Activated CD4-positive, alpha-beta T cell treated with anti-CD3 and anti-CD28 coated beads for 24 hours (primary cell): Measurements from ENCODE around the gene JCHAIN.
A peak's percentile ranks its signal among the peaks of the same experiment; 100 is the strongest.
"Not testable (repeated sequence)": the region's sequence is repeated elsewhere in the genome, so short reads cannot be mapped to it uniquely, and the experiment has no call there.

ENCODE experiments used
- DNase-seq, 2 donors: peaks; one replicate each; pipeline ENCODE4 v3.0.0-alpha.2; 2020; ENCODE audit warnings: low read depth in 2 of 2

The JCHAIN gene

DNA sequence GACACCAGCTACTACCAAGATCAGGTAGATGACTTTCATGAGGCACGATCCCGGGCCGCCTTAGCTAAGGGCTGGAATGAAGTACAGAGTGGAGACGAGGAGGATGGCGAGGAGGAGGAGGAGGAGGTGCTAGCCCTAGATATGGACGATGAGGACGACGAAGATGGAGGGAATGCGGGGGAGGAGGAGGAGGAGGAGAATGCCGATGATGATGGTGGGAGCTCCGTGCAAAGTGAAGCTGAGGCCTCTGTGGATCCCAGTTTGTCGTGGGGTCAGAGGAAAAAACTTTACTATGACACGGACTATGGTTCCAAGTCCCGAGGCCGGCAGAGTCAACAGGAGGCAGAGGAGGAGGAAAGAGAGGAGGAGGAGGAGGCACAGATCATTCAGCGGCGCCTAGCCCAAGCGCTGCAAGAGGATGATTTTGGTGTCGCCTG is 22.5 kb upstream of the JCHAIN start:
- DNase-seq: no peak

DNA sequence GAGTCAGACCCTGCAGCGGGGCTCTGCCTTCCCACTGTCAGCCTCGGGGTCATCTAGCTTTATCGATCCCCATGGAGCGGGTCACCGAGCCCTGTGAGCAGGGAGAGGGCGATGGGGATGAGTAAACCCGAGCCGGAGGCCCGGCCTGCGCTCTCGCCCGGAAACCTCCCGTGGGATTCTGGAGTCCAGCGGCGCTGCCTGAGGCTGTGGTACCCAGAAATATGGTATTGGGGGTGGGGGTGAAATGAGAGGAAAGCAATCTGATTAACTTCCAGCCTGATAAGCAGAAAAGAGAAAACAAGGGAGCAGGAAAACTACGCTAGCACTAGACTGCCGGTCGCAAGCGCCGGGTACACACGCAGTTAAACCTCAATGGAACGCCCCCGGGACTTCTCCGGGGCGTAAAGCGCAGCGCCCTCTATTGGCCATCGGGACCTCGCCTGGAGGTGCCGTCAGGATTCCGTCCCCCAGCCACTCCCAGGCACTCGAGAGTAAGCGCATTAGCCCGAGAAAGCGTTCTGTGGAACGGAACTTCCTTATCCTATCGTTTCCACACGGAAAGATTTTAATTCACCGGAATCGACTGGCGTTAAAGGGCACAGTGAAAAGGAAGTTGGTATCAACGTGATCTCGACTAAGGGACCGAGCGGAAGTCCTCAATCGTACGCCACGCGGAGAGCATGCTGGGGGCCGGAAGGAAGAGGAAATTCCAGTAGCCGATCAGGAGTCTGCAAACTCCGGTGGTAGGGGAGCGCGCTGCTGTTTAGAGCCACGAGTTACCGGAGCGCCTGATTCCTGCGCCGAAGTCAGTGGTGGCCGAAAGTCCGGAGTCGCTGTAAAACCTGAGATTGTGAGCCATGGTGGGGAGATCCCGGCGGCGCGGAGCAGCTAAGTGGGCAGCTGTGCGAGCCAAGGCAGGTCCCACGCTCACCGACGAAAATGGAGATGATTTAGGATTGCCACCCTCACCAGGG is 21.8 kb upstream of the JCHAIN start, which contains the start of gene UTP3:
TSS of gene UTP3 (plus strand) at position 712 of the 974 bp plus-strand sequence. CDS start at position 858, 146 bp downstream.
- peak; percentile 92 to 95 for DNase-seq

DNA sequence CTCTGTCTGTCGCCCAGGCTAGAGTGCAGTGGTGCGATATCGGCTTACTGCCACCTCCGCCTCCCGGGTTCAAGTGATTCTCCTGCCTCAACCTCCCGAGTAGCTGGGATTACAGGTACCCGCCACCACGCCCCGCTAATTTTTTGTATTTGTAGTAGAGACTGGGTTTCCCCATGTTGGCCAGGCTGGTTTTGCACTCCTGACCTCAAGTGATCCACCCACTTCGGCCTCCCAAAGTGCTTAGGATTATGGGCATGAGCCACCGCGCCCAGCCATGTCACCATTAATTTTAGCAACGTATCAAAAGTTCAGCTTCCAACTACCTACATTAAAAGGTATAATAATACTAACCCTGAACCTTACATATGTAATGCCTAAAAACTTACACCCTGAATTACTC is 21.1 kb upstream of the JCHAIN start:
- peak in 1 of 2 donors; percentile 2 for DNase-seq

DNA sequence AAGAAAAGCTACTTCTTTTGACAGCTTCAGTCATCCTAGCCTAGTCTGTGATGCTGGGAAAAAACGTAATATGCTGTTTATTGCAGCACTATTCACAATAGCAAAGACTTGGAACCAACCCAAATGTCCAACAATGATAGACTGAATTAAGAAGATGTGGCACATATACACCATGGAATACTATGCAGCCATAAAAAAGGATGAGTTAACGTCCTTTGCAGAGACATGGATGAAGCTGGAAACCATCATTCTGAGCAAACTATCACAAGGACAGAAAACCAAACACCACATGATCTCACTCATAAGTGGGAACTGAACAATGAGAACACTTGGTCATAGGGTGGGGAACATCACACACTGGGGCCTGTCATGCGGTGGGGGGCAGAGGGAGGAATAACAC is 15.8 kb upstream of the JCHAIN start:
- DNase-seq: not testable (repeated sequence)

DNA sequence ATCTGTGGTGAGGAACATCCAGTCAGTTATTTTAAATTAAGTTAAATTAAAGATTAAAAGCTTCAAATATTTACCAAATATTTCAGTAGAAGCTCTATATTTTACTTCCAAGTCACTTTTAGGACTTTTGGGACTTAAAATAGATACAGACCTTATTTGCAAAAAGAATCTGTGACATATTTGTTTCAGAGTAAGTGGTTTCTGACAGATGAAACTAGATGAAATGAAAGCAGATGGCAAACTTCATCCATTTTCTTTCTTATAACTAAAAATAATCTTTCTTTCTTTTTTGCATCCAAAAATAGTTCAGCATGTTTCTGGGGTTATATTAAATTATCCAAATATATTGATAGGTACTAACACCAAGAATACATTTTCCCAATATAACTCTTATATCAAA is 15.4 kb upstream of the JCHAIN start:
- no peak for DNase-seq

DNA sequence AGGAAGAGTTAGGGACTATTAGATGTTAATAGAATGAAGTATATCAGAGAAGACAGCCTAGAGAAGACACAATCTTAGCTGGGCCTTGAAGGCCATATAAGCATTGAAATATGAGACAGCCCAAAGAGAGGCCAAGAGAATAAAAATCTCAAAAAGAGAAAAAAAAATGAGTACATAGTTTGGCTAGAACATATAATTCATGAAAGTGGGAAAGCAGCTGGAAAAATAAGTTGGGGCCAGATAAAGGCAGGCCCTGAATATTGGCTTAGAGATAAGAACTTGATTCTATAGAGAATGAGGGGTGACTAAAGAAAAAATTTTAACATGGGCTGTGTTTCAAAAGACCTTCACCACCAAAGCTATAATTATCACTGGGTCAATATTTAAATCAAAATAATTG is 14.6 kb upstream of the JCHAIN start:
- DNase-seq: no peak

DNA sequence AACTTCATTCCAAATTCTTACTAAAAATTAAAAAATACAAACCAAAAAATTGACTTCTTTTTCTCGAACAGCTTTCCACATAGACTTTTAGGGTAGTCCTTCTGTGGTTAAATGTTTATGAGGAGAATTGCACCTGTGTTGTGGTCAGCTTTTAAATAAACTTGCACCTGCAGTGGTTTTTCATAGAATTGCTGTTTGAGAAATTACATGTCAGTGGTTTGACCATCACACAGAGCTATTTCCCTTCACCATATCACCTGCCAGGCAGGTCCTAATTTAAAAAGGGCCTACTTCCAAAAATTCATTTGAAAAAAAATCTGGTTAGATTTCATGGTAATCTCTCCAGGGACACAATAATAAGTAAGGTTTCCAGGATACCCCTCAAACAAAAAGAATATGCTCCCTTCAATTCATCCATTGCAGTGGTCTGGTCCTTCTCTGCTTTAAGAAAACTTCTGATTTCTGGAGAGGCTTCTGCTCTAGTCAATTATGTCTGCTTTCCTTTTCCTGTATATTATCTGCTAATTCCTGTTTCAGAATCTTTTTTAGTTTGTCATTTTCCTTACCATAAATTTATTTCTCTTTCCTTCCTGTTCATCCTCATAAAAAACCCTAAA is 12.2 kb upstream of the JCHAIN start:
- DNase-seq: no peak

DNA sequence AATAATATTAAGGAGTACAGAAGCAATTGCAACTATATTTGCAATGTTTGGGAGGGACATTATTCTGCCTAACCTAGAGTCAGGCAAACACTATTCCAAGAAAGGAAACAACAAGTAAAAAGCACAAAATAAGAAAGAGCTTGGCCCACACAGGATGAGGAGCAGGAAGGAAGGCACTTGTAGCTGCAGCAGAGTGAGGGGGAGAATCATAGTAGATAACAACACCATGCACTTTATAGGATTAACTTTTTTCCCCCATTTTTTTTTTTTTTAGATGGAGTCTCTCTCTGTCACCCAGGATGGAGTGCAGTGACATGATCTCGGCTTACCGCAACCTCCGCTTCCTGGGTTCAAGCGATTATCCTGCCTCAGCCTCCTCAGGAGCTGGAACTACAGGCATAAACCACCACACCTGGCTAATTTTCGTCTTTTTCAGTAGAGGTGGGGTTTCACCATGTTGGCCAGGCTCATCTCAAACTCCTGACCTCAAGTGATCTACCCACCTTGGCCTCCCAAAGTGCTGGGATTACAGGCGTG is 10.3 kb upstream of the JCHAIN start:
- no peak for DNase-seq

DNA sequence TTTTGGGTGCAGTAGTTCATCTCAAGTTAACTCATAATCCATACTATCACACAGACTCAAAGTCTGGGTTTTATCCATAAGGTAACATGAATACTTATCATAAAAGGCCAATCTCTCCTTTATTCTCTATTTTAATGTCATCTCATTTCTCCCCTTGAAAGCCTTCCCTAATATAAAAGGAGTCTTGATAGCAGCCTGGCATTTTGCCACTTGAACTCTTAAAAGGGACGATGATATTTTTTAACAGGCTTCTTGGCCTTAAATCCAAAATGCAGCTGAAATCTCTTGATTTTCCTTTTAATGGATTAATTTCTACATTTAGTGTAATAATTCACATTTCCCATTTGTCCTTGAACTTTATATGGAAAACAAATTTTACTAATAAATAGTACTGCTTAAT is 8.4 kb upstream of the JCHAIN start:
- no peak for DNase-seq

DNA sequence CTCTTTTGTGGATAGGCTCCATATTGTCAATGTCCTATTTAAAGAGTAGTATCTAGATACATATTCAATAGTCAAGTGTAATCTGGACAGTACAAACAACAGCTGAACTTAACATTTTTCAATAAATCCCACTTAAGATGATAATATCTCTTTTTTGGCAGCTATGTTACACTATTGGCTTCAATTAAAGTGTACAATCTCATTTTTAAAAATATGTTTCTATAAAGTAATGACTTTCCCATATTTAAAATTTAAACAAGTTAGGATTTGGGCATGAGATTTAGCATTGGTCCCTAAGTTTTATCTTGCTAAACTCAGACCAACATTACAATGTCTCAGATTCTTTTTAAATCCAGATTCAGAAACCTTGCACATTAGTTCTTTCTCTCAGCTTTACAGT is 7.9 kb upstream of the JCHAIN start:
- no peak for DNase-seq

DNA sequence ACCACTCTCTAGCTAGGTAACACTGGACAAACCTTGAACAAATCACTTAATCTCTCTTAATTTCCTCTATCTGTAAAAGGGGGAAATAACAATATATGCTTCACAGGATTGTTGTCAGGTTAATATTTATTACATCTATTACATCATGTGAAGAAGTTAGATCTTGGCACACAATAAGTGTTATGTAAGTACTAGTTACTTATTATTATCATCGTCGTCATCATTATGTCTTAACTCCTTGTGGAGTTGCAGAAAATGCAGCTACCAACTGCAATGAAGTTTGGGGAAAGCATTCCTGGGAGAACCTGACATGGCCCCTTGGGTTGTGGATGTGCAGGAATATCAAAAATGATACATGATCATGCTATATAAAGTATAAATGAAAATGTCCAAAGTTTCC is 4.8 kb upstream of the JCHAIN start:
- DNase-seq: no peak

DNA sequence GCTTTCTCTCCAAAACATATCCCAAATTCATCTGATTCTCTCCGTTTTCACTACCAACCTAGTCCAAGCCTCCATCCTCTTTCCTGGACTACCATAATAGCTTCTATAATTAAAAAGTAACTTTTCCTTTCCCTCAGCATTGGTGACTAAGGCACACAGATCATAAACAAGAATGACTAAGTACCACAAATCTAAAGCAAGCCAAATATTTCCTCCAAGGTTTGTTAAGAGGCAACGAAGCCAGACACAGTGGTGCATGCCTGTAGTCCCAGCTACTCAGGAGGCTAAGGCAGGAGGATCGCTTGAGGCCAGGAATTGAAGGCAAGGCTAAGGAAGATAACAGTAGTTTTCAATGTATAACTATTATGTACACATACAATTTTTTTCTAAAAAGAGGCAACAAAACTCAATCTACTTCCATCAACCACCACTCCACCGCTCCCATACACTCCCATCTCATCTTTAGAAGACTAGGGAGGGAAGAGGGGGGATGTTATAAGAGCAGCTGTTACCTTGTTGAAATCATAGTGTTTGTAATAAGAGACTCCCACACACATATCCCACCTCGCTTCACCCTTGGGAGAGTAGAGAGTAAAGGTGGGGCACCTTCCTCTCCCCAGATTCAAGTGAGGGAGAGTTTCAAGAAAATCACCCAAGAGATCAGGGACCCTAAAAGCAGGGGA is 4.2 kb upstream of the JCHAIN start:
- no peak for DNase-seq

DNA sequence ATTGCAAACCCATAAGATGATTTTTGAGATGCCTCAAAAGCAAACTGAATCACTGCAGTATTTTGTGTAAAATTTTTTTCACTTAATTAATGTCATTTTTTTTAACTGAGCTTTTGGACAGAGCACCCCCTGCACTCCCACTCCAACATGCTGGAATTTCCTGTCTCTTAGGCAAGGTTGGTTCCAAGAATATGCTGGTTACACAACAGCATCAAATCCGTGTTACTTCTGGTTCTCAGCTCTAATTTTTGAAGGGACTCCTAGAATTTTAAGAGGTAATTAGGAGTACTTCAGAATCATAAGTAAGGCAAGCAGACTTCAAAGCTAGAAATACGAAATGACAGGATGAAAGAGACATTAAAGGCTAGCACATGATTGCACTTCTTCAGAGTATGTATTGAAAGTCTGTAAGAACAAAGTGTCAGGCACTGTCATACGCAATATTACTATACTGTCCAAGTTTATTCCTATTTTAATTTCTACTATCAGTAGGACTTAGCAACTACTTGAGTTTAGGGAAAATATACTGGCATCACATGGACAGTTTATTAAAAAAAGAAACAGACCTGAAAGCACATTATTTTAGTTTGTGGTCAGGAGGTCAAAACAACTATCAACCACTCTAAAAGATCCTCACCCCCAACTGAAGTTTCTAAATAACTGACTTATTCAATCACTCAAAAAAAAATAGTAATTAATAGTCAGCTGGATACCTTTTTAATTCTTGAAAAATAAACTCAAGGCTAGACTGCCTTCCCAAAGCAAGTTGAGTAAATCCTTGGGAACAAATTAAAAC is 1.6 kb upstream of the JCHAIN start:
- no peak for DNase-seq

DNA sequence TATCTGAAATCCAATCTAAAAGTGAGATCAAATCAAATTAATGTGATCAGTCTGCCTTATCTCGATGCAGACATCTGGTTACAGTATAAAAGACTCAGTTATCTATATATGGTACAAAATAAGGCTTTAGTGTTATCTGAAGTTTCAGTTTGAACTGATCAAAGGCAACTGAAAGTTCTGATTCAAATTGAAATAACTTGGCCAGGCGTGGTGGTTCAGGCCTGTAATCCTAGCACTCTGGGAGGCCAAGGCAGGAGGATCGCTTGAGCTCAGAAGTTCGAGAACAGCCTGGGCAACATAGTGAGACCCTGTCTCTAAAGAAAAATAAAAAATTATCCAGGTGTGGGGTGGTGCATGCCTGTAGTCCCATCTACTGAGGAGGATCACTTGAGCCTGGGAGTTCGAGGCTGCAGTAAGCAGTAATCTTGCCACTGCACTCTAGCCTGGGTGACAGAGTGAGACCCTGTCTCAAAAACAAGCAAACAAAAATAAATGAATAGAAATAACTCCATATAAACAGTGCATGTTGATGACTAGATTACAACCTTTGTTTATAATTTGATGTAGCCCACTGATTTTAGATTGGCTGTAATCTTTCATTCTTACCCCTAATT is 4.9 kb downstream of the JCHAIN start:
- DNase-seq: not testable (repeated sequence)

DNA sequence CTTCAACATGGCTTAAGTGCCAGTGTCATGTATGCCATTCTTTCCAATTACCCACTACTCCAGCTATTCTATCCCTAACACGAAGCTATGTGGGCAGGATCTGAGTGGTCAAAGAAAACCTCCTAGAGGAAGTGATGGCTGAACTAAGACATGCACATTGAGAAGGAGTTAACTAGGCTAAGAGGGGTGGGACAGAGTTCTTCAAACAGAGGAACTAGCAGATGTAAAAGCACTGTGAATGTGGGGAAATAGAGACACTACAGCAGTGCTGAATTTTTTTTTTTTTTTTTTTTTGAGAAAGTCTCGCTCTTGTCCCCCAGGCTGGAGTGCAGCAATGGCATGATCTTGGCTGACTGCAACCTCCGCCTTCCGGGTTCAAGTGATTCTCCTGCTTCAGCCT is 6.2 kb downstream of the JCHAIN start:
- no peak for DNase-seq

DNA sequence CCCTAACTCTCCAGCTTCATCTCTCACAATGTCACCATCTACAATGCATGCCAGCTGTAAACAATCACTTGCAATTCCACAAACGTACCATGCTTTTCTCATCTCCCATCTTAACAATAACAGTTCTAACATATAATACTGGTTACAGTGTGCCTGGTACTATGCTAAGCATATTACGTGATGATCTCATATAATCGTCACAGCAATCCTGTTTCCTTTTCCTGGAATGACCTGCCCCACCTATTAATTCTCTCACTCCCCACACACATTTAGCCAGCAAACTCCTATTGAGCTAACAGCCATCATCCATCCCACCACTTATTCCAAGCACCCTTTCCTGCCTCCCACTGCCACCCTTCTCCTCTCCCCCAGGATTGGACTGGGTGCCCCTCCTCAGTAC is 7.9 kb downstream of the JCHAIN start:
- DNase-seq: no peak

DNA sequence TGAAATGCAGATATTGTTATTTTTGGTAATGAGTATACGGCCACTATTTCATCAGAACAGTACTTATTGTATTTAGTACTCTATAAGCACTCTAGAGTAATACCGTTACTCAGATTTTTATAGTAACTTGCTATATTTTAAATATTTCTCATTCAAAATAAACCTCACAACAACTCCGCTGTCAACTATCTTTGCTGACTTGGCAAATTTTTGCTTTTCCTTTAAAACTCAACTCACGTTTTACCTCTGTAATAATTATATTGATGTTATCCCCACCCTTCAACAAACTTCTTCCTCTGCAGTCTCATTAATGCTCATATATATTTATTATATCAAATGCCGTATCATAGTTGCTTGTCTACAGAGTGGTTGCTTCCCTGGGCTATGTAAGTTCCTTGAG is 9.0 kb downstream of the JCHAIN start:
- DNase-seq: no peak

DNA sequence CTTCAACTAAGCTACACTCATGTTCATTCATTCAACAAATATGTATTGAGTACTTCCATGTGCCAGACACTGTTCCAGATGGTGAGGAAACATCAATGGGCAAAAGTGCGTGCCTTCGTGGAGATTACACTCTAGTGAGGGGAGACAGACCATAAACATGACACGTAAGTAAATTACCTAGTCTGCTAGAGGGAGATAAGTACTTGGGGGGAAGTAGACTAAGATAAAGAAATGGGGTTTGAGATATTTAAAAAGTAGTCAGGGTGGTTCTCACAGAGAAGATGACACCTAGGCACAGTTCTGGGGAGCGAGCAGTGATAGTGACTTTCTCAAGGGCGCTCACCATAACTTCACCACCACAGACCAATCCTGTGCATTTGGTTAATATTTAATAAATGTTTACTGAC is 11.7 kb downstream of the JCHAIN start:
- no peak for DNase-seq

DNA sequence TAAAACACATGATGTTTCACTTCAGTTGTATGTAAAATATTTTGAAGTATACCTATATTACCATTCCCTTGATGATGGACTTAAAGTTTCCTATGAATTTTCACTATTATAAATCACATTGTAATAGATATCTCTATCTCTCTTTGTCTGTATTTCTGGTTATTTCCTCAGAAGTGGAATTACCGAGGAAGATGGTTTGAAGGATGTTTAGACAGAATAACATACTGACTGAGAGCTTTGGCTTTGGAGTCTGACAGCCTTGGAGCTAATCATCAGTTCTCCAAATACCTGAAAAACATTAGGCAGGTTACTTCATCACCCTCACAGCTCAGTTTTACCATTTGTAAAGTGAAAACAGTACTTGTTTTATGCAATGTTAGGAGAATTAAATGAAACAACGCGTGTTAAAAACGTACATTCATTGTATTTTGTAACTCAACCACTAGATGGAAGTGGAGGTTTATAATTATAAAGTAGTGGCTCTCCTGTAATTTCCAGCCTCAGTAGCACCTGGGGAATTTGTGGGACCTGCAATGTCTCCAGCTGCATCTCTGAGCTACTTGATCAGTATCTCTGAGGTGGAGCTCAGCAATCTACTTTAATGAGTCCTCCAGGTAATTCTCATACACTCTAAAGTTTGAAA is 14.3 kb downstream of the JCHAIN start:
- DNase-seq: no peak

DNA sequence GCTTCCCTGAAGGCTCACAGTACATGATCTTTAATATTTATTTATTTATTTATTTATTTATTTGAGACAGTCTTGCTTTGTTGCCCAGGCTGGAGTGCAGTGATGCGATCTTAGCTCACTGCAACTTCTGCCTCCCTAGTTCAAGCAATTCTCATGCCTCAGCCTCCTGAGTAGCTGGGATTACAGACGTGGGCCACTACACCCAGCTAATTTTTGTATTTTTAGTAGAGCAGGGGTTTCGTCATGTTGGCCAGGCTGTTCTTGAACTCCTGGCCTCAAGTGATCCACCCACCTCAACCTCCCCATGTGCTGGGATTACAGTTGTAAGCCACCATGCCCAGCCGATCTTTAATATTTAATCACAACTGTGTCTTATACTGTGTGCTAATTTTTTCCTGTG is 15.6 kb downstream of the JCHAIN start:
- not testable (repeated sequence) for DNase-seq
